ENCODE data around the gene ZBTB7C.

Gene ZBTB7C

DNA sequence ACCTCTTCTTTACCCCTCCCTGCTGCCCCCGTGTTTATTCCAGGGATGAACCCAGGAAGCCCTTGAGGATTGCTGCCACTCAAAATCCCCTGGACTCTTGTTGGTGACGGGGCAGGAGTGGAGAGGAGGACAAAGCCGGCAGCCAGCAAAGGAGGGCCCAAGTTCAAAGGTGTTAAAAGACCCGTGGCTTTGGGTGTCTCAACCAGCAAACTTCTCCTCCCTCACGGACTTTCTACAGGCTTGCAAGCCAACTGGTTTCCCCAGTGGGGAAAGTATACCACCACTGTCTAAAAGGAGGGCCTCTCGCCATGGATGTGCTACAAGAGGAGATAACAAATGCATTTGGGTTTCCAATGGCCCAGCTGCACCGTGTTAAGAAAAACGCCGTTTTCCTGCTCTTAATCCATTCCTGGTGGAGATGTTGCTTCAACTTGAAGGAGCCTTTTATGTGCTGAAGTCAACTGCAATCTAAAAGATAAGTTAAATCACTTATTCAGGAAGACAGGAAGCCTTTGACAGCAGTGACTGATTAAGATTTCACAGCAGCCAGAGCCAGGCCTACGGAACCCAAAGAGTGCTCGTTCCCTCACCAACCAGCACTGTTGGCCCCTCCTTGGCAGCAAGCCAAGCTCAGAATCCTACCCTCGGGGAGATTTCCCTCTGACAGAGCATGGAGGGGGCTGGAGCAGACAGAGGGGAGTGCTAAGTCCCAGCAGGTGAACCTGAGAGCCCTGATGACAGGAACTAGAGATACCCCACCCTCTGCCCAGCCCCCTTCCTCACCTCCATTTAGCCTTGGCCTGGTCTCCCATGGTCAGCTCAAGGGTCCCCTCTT lies 57.8 kb downstream of the ZBTB7C start:
- no peak for DNase-seq

DNA sequence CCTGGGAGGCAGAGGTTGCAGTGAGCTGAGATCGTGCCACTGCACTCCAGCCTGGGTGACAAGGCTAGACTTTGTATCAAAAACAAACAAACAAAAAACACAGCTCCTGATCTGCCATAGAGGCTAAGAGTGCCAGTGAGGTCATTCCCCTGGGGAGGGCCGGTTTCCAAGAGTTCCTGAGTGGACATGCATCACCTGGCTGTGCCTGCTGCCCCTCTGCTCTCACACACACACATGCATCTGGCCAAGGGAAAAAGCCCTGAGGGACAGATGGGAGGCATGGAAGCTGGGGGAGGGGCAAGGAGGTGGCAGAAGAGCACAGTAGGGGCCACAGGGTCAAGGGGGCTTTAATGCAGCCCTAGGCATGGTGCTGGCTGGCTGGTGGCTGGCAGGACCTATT lies 60.4 kb downstream of the ZBTB7C start:
- no peak for DNase-seq

DNA sequence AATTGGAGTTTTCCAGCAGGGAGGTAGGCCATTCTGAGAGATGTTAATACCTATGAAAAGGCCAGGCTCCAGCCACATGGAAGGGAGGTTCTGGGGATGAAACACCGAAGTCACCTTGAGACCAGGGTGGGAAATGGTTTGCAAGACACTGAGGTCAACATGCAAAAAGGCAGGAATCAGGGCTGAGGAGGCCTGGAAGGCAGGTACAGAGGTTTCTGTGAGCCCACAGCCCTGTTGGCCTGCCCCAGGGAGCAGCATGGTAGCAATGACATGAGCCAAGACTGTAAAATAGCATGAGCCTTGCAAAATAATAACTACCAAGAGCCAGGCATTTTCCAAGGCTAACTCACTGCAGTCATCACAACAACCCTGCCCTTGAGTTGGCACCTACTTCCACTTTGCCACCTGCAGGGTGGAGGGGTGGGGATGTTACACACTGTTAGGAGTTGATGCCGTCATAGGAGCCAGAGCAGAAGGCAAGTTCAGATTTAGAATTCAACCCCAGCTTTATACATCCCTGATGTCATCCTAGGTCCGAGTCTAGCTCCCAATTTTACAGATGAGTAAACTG lies 61.3 kb downstream of the ZBTB7C start:
- no peak for DNase-seq

DNA sequence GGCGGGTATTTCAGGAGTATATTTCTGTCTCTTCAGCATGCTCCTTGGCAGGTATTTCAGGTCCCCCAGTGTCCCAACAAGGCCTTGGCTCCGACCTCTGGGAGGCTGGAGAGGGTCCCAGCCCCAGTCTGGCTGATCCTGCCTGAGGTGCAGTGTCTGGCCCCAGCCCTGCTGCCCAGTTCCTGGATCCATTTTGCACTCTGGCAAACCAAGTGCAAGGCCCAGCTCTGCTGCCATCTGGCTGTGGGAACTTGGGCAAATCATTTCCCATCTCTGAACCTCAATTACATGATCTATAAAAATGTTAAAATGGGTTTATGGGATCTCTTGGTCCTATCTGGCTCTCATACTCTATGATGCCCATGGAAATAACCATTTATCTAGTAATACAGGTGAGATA lies 63.6 kb downstream of the ZBTB7C start:
- DNase-seq, result no peak

DNA sequence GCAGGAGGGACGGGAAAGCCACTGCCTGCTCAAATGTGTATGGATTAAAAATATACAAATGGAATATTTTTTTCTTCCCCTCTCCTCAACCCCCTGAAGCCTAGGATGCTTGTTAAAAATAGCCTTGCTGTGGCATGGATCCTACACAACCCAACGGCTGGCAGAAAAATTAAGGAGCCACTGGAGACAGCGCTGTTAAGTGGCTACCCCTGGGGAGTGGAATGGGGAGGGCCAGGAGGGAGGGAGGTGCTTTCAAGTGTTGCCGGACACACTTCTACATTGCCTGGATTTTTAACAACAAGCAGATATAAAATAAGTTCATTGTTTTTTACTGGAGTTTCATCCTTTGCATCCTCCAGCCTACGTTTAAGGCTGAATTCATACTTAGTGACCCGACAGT lies 66.6 kb downstream of the ZBTB7C start:
- no peak for DNase-seq

DNA sequence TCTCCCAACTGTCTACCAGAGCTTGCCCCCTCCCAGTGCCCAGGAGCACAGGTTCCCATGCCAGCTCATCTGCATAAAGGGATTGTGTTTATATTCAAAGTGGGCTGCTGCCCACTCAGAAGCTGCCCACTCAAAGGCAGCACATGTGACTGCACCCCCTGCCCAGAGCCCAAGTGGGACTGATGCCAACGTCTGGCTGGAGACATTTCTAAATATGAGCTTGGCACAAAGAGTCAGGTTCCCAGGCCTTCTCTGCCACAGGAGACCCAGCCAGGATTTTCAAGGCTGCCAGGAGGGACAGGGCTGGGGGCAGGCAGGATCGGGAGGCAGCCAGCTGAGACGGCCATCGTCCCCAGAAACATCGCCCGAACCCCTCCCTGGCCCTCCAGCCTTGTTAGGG lies 67.1 kb downstream of the ZBTB7C start:
- DNase-seq, result no peak

DNA sequence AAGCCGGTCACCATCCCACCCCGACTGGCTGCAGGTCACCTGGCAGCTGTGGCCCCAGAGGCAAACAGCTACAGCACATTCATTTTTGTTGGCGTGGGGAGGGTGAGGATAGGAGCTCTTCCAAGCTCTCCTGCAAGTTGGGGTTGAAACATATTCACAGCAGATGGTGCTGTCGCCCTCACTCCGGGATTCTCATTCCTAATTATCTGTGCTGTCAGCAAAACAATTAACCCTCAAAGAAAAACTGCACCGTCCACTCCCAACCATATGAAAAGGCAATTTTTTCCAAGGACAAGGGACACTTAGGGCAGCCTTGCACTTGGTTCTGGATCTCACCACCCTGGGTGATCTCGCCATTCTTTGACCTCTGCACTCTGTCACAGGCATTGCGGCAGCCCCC lies 68.6 kb downstream of the ZBTB7C start:
- no peak for DNase-seq

DNA sequence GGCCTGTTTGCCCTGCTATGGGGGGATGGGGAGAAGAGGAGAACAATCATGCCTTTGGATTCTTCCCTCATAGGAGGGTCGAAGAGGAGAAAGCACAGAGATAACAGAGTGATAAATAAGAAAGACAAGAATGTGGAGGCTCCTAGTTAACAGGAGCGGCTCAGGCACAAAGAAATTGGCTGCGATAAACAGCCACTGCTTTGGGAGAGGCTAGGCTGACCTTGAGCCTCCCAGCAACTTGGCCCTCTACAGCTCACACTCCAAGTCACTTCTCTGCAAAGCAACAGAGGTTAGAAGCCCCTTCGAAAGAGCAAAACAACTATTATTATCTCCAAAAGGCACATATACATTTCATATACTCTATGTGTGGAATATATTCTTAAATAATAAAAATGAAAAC lies 69.5 kb downstream of the ZBTB7C start:
- DNase-seq, result no peak

DNA sequence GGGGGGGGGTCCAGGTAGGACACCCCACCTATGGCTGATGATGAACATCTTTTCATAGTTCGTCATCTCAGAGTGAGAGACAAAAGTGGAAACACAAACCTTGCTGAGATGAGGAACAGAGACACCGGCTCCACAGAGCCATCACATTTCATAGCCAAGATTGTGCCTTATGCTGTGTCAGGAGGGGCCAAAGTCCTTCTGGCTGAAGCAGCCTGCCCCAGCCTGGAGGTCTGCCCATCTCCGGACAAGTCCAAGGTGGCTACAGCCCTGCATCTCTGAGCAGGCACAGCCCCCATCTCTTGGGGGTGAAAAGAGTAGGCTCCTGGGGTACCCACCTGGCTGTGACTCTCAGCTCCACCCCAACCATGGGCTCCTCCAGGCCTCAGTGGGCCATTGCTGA lies 70.3 kb downstream of the ZBTB7C start:
- no peak for DNase-seq

DNA sequence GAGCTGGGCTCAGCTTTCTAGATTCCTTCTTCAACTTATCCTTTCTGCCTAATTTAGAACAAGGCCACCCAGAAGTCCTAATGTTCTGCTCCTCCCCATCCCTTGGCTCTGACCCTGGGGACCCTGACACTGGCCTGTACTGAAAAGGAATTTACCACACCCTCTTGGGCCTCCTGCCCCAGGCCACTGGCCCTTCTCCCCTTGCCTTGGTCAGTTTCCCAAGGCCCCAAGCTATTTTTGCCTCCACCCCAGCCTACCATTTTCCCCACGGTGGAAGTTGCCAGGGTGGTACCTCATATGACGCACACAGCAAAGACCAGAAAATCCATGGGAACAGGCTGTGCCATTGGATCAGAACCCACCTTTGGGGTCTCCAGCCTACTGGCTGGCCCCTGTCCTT lies 72.1 kb downstream of the ZBTB7C start:
- DNase-seq, result no peak

DNA sequence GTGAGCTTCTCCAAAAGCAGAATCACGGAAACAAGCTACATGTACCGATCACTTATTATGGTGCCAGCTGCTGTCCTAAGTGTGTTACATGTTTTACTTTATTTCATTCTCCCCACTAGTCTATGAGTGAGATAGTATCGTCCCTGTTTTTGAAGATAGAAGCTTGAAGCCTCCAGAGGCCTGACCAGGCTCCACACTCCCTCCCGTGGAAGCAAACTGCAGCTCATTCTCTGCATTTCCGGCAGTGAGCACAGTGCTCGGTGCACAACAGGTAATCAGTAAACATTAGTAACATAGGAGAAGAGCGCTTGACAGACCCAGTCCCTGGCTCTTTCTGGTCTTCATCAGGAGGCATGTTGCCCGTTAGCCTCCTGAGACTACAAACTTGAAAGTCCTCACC lies 72.9 kb downstream of the ZBTB7C start:
- no peak for DNase-seq

DNA sequence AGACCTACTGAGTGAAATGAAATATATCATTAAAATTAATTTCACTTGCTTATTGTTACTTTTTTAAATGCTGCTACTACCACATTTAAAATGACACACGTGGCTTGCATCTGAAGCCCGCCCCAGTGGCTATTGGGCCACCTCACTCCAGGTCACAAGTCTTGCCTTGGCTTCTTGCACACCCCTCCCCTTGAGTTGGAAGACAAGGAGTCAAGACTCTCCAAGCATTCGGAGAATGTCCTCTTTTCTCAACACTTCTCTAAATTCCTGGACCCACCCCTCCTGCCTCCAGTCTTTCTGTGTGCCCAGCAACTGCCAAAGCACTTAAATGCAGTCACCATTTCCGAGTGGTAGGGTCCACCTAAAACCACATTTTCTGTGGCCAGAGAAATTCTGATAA lies 73.4 kb downstream of the ZBTB7C start:
- no peak for DNase-seq

DNA sequence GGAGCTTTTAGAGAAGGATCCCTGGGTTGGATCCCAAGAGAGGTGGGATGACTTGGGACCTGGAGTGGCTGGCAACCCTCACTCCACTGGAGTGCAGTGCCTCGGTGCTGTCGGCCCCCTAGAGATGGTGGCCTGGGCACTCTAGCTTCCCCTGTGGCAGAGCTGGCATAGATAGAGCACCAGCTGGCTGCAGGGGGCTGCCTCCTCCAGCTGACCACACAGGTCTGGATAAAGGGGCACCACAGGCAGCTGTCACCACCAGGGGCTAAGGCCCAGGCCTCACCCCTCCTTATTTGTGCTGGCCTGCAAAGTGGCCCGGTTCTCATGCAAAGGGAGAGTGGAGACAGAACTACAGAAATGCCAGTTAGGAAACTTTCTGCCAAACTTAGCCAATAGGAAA lies 74.3 kb downstream of the ZBTB7C start:
- no peak for DNase-seq

DNA sequence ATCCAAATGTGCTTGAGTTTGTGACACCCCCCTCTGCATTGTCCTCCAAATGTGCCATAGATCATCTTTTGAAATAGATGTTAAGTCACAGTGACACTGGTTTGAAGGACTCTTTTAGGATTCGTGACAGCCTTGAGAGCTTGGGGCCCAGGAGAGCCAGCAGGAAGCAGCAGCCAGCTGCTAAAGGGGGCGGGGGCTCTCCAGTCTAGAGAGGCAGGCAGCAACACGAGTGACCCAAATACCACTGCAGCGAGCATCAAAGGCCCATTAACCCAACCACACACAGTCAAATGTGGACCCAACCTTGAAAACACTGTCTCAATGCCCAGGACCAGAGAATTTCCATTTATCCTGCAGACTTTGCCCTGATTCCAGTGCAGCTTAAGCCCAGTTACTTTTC lies 75.6 kb downstream of the ZBTB7C start:
- DNase-seq, result no peak

DNA sequence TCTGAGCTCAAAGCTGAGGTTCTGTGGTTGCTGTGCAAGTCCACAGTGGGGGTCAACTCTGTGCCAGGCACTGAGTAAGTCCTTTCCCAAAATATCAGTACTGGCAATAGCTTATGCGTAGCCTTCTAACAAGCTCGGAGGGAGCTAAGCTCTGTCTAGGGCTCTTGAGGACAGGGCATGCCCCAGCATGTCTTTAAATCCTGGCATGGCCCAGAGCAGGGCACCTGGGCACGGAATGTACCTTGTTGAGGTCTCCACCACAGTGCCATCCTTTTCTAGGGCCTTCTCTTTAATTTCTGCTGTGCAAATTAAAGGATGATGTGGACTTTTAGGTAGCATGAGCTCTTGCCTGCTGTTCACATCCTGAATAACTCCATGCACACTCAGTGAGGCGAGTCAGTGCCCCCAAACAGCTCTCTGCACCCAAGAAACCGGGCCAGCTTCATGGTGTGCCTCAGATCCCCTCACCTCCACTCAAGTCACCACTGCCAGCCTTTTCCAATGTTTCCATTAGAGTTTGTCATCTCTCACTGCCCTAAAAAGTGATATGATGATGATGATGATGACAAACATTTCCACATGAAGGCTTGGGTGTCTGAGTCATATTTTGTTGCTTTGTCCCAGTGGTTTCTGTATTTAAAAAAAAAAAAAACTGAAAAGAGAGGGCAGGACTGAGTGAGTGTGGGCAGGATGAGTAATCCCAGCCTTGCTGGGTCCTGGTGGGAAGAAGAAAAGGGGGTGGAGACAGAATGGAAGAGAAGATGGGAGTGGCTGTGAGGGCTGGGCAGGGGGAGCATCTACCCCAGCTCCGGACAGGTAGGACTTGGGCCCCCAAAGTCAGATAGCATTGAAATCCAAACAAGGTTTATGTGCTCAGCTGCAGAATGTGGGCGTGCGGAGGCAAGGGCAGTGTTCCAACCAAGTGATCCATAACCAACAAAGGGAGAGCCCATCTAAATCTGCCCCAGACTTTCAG lies 78.9 kb downstream of the ZBTB7C start:
- DNase-seq, result no peak

DNA sequence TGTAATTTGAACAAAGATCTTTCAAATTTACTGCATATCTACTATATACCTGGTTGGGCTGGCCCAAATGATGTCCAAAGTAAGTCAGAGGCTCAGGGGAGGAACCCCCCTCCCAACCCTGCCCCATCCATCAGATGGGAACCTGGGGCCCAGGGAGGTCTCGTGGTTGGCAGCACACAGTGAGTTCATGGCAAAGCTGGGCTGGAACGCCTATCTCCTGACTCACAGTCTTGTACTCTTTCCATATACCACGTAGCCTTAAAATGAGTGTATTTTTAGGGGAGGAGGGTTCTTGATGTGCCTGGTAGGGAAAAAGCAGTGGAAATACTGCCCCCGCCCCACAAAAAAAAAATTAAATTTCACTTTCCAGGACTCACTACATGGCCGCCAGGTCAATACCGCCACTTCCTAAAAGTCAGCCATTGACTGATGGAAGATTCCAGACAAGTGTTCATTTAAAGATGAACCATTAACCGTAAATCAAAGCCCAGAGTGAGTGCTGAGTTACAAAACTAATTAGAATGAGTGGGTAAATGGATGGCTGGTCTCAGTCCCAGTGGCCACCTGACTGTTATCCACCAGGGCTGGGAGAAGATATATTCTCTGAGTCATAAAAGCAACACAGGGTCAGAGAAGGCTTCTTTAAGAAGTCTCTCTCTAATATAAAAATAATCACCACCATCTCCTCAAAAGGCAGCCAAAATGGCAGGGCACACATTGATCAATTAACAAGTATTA lies 80.5 kb downstream of the ZBTB7C start:
- no peak for DNase-seq

DNA sequence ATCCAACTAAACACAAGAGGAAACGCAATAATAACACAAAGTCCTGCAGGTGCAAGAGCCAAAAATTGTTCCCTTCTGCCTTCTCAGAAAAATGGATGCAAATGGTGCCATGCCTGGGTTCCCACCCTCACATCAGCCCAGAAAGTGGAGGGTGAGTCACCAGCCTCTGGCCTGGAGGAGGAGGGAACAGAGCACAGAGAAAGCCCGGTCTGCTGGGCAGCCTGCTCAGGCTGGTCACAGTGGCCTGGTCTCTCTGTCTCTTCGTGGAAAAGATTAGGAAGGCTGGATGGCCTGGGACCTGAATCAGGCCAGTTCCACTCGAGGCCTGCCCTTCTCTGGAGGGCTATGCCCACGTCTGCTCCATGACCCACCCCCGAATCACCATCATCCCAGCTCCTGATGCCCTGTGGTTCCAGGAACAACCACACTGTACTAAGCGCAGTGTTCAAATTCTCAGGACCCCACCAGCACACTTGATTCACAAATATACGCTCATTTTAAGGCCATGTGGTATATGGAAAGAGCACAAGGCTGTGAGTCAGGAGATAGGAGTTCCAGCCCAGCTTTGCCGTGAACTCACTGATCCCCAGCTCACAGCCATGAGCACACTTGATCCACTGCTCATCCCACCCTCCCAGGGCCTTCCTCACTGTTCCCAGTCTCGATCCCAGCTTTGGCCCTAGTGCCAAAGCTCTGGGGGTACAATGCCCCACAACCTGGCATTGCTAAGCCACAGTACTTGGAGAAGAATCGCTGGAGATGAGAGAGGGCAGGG lies 82.1 kb downstream of the ZBTB7C start:
- no peak for DNase-seq

DNA sequence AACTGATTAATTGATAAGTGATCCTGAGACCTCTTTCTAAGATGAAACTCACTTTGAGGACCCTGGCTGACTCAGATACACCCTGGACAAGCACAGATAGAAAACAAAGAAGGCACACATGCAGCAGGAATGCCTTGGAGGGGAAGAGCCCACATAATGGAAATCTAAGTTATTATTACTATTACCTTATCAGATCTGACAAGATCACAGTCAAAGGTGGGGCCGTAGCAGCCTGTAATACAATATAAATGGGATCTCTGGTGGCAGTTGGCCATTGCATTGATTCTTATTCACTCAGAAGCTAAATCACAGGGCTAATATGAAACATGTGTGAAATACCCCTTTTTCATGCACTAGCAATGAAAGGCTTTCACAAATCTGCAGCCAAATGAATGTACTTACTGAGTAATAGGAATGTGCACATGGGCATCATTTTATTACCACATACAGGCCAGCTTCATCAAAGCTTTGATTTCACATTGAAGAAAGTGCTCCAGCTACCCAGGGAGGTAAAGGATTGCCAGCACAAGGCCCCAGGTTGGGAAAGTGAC lies 84.0 kb downstream of the ZBTB7C start:
- DNase-seq, result no peak

DNA sequence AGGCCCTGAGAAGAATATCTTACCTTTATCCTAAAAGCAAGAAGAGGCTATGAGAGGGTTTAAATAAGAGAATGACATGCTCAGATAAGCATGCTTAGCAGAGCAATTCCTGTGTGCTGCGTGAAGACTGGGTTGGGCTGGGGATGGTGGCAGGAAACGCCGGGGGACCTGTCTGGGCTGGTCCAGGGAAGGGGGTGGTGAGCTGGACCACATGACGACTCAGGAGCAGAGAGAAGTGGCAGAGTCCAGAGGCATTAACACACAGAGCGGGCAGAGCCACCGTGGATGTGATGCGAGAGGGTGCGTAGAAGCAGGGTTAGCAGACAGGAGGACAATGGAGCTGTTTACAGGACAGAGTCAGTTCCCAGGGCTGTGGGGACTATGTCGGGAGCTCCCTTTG lies 84.5 kb downstream of the ZBTB7C start:
- DNase-seq, result no peak

DNA sequence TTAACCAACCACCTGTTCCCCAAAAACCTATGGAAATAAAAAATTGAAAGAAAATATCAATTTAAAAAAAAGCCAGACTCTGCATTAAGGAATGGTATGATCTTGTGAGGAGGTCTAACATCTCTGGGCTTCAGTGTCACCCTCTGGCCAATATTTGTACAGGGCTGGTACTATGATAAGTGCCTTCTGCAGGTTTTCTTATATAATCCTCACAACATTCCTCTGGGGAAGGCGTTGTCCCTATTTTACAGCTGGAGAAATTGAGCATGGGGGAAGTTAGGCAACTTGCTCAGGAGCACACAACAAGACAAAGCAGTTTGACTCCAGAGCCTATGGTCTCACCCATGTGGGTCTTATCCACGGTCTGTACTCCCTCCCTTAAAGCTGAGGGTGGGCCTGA lies 86.0 kb downstream of the ZBTB7C start:
- DNase-seq, result no peak

DNA sequence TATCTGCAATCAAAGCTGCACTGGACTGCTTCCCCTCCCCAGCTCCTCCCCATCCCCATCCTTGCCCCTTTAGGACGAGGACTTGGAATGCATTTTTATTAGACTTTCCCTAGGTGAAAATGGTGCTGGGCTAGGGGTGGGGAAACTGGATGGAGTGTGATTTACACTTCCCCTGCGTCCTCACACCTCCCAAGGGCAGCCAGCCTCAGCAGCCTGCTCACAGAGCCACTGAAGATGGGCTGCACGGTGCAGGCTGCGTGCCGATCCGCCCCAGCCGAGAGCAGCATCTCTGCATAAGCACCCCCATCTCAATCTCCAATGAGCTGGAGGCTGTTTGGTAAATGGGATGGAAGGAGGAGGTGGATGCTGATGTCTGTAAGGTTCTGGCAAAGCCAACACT lies 87.6 kb downstream of the ZBTB7C start:
- DNase-seq, result no peak

DNA sequence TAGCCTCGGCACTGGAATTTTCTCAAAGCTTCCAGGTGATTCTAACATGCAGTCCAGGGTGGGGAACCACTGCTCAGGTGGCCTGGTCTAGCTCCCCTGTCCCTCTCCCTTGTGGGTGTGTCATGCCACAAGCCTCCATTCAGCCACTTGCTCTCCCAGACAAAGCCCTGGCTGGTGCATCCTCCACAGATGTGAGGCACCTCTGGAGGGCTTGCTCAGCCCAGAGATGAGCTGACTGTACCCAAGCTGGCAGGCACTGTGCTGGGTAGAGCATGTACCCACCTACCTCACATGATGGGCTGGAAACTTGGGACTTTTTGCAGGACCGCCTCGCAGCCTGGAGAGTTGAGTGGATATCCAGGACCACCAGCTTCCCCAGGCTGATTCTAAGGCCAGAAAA lies 88.1 kb downstream of the ZBTB7C start:
- no peak for DNase-seq

Measured in activated effector memory CD4-positive, alpha-beta T cell treated with Interleukin-2 at 50 U/mL for 16 hours (primary cell).